Left renal cortex interstitium (tissue), 4 donors: ENCODE data around the gene EML1. TPM values are rescaled to one million over a fixed set of nuclear protein-coding genes. Genes with fewer than 3 reads are reported as not detected.

ENCODE experiments used
- DNase-seq, 4 donors: peaks; one replicate each; pipeline ENCODE4 v3.0.0-alpha.2; 2013; ENCODE audit warnings: low read depth in 4 of 4, low spot score in 2 of 4, missing footprints in 1 of 4
- polyA plus RNA-seq, 4 donors: library from polyadenylated mRNA; unstranded; fragments of 120-200 nt; gene quantifications; one replicate each; pipeline ENCODE4 v1.2.1, GENCODE V29; 2013; ENCODE audit not compliant: insufficient read length in 4 of 4

EML1 gene
- polyA plus RNA-seq, 4 donors: 26.6 to 37.5 (median 35.1) TPM

DNA sequence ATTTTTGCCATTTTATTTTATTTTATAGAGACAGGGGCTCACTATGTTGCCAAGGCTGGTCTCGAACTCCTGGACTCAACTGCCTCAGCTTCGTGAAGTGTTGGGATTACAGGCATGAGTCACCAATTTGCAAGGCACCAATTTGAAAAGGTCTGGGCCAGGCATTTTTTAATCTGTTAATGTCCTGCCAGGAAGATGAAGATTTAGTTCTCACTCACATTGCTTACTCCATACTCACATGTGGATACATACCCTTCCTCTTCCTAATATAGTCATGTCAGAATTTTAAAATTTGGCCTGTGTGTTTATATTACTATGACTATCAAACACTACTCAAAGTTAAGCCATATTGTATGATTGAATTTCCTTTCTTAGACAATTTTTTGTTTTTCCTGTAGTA, 15.3 kb upstream of the EML1 start:
- DNase-seq: no peak

DNA sequence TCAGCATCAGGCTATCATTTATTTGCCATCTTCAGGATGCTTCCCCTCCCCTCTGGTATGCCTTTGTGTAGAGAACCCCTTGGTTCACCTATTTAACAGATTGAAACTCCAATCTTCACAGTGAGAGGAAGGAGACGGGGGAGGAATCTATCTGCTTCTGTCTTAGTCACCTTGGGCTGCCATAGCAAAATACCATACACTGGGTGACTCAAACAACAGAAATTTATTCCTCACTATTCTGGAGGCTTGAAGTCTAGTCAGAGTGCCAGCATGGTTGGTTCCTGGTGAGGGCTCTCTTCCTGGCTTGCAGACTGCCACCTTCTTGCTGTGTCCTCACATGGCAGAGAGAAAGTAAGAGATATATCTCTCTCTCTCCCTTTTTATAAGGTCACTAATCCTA, 13.5 kb upstream of the EML1 start:
- DNase-seq: no peak

DNA sequence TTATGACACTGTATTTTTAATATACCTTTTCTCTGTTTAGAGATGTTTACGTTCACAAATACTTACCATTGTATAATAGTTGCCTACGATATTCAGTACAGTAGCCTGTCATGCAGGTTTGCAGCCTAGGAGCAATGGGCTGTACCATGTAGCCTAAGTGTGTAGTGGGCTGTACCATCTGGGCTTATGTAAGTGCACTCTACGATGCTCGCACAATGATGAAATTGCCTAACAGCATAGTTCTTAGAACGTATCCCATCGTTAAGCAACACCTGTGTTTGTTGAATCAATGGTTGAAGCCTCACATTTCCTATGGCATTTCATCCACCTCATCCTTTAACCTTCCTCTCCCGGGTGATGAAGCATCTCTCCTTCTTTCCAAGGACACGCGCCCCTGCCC, 12.5 kb upstream of the EML1 start:
- no peak for DNase-seq

DNA sequence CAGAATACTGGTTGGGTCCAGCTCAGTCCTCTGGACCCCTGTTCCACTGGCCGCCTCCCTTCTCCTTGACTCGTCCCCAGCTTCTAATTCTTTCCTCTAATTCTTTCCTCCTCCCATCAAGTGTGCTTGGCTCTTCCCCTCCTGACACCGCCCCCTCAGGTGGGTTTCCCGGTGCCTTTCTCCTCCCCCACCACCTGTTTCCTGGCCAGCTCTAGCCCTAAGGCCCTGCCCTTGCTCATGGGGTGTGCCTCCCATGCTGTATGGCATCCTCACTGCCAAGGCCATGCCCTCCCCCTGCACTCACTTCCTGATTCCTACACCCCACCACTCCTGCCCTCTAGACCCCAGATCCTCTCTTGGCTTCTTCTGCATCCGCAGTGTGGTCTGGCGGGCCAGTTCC, 12.1 kb upstream of the EML1 start:
- DNase-seq: no peak

DNA sequence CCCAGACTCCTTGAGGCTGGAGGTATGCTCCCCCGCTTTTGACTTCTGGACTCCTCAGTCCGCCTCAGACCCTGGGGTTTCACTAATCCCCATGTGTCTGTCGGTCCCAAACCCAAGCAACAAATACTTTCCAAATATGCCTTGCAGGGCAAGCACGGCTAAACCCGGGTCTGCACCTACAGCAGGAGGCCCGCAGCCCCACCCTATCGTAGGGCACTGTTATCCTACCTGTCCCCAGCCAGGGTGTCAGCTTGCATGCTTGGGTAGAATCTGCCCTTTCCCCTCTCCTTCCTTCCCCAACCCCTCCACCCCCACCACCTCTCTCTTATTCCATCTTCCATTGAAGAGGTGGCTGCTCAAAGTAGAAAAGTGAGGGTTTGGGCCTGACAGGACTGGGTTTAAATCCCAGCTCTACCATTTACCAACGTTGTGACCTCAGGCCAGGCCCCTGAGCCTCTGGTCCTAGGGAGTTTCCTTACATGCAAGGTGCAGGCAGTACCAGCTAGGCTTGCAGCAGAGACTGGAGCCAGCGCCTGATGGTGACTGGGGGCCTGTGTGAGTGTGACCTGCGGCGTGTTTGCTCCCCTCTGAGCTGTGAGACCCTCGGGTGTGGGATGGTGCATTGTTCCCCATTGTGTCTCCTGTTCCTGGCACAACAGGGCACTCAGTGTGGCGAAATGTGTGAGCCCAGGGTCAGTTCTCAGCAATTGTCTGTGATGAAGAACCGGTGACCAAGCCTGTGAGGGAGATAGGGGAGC, 11.2 kb upstream of the EML1 start:
- no peak for DNase-seq

DNA sequence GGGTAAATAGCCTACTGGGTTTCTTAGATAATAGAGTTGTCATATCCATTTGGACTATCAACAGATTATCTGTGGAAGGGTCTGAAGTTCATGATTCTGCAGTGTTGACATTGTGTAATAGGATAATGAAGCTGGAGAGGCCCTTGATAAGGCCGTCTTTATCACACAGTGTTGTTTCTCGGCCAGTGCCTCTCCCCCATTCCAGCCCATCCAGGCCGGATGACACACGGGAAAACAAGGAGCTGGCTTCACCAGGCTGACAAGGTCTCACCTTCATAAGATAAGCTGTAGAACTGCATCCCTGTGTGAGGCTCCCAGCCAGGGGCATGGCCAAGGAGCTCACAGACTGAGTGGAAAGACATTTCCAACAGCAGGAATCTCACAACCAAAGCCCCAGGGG, 8.7 kb upstream of the EML1 start:
- DNase-seq: no peak

DNA sequence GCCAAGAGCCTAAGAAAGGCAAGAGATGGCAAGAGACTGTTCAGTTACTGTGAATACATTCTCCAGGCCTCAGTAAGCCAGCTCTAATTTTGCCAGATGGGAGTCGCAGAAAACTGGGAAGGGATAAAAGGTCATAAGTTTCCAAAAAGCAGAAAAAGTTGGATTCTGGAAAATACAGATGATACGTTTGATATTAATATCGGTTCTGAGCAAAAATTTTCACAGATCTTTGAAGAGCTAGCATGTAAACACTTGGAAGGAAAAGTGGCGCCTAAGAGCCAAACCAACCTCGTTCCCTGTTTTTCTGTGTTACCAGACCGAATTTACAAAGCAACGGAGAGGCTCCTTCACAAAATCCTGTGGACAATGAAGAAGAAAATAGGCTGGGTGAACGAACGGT, 7.8 kb upstream of the EML1 start:
- no peak for DNase-seq

DNA sequence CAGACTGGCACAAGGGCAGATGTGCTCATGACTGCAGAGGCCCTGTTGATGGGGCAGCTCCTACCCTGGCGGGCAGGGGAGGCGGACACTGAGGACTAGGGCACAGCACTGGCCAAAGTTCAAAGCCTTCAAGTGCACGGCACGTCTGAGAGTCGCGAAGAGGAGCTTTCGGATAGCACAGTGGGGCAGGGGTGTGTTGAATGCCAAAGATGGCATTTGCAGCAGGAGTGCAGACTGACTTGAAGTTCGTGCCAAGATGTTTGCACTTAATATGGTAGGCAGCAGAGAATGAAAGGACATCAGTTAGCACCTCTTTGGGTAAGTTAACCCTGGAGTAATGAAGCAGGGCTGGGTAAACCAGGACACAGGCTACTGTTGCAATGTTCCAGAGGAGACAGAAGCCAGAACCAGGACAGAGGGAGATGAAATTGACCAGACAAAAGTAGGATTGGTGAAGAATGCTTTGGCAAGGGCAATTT, 6.7 kb upstream of the EML1 start:
- no peak for DNase-seq

DNA sequence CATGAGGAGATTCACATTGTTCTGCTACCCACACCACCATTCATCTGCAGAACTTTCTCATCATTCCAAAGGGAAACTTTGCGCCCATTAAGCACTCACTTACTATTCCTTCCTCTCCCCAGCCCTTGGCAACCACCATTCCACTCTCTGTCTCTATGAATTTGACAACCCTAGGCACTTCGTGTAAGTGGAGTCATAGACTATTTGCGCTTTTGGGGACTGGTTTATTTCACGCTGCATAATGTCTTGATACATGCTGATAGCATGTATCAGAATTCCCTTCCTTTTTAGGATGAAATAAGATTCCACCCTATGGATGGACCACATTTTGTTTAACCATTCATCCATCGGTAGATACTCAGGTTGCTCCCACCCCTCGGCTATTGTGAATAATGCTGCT, 4.5 kb upstream of the EML1 start:
- no peak for DNase-seq

DNA sequence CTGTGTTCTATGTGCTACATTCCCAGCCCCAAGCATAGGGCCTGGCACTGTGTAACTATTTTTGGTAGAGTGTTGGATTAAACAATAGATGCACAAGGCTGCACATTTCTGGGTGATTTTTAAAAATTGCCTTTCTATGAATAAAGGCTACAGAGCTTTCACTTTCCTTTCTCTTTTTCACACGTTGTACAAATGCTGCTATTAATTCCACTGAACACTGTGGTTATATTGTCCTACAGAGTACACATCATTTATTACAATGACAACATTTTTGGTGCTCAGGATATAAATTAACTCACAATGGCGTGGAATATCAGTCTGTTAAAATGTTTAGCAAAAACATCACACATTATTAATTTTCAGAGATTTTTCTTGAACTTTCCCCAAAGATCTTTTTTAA, 3.6 kb upstream of the EML1 start:
- no peak for DNase-seq

DNA sequence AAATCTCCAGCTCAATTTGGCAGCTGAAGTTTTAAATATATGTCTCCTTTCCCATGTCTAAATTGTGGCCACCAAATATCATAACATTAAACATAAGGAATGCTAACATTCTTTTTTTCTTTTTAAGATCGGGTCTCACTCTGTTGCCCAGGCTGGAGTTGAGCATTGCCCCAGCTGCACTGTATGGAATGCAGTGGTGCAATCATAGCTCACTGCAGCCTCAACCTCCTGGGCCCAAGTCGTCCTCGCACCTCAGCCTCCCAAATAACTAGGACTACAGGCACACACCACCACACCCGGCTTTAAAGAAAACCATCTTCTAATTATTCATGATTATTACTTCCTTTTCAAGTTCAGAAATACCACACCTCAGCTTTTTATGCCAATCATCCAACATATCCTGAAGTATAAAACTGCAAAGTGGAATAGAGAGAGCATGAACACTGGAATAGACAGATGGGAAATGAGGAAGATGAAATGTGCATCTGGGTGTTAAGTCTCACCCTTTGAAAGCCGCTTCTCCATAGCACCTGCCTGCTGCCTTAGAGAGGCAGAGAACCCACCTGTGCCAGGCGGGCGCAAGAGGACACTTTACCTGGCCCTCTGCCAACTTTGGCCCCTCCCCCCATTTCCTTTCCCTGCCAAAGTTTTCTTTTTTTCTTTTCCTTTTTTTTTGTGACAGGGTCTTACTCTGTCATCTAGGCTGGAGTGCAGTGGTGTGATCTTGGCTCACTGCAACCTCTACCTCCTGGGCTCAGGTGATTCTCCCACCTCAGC, 2.8 kb upstream of the EML1 start:
- no peak for DNase-seq

DNA sequence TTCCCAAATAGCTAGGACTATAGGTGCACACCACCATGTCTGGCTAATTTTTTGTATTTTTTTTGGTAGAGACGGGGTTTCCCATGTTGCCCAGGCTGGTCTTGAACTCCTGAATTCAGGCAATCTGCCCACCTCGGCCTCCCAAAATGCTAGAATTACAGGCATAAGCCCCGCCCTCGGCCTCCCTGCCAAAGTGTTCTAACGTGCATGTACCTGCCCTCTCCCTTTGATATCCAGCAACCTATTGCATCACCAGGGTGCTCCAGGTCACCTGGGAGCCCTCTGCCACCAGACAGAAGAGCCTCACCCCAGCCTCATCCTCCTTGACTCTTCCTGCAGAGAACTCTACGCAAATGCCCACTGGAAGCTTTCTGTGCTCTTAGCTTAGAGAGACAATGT, 2.2 kb upstream of the EML1 start:
- DNase-seq: no peak

DNA sequence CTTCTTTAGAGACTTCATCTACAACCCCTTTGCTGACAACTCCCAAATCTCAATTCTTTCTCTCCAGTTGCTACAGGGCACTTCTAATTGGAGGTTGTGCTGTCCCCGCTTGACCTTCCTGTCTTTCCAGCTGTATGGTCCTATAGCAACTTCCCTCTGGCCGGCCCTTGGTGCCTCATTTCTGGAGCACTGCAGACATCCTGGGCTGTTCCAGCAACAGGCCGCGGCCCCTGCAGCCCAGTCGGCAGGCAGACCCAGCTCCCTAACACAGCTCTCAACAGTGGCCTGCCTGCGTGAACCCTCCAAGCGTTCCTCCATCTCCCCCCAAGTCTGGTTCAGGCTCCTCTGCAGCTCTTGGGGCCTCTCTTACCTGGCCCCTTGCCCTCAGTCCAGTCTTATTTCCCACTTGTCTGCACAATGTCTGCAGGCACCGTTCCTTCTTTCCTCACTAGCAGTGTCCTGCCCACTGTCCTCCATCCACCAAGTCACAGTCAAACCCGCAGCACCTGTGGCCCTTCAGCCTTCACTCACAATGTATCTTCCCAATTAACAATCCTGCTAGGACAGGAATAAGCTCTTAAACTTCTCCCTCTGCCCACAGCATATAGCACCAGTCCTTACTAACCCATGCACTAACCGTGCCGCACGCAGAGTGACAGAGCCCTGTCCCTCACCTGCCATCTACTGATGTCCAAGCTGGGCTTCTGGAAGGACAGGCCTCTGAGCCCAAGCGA, 1.6 kb upstream of the EML1 start:
- no peak for DNase-seq

DNA sequence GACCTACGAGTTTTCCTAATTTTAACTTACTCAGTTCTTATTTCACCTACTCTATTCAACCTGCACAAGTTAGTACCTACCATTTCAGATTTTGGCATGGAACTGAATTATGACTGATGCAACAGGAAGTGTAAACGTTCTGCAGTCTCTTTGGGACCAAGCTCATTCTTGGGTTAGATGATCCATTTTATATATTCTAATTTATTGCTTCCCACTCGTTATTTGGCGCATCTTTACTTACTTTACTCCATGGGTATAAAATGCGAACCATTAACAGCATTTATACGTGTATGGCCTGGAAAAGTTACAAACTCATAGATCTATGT, 1.0 kb upstream of the EML1 start:
- DNase-seq: no peak

DNA sequence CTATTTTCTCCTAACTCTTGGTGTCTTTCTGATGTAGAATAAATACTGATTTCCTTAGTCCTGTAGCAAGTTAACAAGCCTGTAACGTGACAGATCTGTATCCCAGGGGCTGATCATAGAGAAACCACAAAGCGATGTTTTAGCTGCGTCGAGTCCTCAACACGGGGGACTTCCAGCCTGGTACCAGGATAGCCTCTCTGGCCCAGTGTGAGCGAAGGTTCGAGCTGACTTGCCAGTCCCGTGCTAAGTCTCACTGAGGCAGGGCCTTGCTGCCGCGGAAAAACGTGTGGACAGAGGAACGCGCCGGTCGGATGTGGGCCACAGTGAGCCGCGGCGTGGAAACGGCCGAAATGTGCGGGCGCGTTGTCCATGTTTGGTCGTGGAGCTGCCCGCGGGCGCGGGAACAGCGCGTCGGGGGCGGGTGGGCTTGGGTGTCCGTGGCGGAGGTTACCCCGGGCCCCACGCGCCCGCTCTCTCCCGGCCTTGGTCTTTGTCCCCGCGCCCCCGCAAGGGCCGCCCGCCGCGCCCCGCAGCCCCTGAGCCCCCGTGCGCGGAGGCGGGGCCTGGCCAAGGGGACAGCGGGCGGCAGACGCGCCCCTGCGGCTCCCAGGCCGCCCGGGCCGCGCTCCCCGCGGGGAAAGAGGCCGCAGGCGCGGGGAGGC, 531 bp upstream of the EML1 start:
- no peak for DNase-seq

DNA sequence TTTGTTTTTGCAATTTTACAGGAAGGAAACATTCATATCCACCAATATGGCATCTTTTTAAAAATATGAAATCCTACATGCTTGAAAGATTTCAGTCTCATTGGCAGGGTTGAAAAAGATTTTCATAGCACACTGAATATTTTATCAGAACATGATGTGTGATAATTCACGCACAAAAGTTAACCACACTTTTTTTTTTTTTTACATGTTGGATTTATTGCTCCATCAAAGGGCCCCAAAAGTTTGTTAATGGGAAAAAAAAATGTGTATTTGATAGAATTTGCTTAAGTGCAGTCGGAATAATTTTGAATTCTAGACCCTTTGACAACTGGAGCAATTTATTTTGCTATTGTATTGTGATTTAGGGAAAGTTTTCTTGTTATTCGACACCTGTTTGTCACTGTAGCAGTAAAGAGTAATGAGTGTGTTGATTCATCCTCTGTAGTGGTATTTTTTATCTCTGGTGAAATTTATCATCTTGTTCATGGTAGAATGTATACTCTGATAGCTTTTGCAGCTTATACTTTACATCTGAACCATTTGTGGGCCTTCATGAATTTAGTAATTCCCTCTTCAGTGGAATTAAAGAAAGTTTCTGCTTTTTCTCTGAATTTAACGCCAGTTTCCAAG, 1.1 kb downstream of the EML1 start:
- DNase-seq: no peak

DNA sequence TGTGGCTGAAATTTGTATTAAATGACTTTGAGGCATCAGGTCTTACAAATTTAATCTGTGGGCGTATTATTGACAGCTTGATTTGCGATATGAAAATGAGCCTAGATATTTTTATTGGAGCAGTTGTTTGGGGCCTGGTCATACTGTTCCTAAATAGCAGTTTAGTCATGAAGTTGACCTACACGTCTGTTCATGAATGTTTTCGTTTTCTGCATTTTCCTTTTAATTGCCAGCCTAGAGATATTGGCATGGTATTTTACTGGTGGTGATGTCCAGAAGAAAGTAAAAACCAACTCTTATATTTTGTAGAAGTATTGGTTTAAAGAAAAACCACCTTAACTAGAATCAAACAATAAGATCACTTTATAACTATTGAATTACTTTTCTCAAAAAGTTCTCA, 1.8 kb downstream of the EML1 start:
- DNase-seq: no peak

DNA sequence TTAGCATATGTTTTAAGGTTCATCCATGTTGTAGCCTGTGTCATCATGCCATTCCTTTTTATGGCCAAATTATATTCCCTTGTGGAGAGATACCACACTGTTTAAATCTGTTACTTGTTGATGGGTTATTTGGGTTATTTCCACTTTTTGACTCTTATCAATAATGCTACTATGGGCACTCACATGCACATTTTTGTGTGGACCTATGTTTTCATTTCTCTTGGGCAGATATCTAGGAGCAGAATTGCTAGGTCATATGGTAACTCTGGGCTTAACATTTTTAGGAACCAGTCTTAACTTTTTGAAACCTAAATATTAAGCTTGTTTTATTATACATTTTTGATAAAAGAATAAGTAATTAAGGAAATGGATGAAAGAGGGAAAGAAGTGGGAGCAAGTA, 4.0 kb downstream of the EML1 start:
- no peak for DNase-seq

DNA sequence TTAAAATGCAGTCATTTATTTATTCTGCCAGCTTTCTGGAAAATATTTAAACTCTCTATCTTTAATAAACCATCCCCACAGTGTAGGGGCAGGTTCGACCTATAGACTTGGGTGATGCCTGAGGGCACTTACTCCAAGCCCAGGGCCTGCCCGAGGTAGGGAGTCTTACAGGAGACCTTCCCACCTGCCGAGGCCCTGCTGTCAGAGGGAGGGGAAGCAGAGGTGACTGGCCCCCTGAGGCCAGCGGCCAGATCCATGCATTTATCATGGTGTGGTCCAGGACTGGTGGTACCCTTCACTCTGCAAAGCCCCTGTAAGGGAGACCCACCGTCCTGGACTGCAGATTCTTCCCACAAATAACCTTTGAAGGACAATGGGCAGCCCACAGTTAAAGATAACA, 7.6 kb downstream of the EML1 start:
- DNase-seq: no peak

DNA sequence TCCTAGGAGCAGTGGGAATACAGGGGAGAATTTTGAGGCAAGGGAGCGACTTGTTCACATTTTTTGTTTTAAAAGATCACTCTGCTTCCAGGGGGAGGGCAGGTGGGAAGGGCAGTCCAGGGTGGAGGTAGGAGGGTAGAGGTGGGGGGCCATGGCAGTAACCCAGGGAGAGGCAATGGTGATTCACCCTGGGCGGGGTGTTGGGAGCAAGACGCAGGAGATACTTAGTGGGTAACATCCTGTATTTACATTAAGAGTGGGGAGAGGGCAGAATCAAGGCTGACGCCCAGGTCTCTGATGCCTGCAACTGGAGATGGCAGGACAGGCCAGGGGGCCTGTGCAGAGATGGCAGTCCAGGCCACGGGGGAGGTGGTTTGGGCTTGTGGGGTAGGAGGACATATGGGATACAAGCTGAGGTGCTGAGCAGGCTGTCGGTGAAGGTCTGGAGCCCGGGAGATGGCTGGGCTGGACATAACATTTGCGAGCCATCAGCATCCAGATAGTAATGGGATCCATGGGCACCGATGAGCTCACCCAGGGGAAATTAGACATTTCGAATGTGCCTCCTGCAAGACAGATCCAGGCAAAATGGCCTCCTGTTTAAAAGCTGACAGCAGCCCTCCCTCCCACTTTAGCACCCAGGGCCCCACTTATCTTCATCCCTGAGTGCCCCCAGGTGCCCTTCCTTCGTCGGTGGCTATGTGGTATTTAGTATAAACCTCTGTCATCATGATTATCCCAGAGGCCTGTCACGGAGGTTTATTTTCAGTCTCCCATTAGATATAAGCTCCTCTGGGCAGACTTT, 9.3 kb downstream of the EML1 start:
- DNase-seq: no peak
